Measurements from ENCODE around the gene TFDP2.

- TF ChIP-seq CTCF (IDR thresholded peaks at IDR 0.05) (no peak), ZFX (IDR thresholded peaks at IDR 0.05; ENCODE audit: borderline replicate concordance) (no peak)
Measured at GRCh38 chr3:141900343-141900742, 249.0 kb downstream of the TFDP2 start.

All from 22Rv1 (cell line).